Brain microvascular endothelial cell (primary cell): ENCODE measurements around the gene PHF2.

ENCODE experiments used
- DNase-seq: peaks from one replicate; pipeline ENCODE4 v3.0.0-alpha.2; 2020
- H3K27ac ChIP-seq: fragments of 250-450 bp; sonication (Bioruptor Pico); 2 replicates; pipeline ENCODE4 v1.5.1; 2020; ENCODE audit warnings: mild to moderate bottlenecking, moderate library complexity
- H3K27me3 ChIP-seq: fragments of 250-450 bp; sonication (Bioruptor Pico); replicated peaks from 2 replicates; pipeline ENCODE4 v1.5.1; 2020; ENCODE audit warnings: mild to moderate bottlenecking
- H3K36me3 ChIP-seq: fragments of 250-450 bp; sonication (Bioruptor Pico); replicated peaks from 2 replicates; pipeline ENCODE4 v1.5.1; 2020; ENCODE audit warnings: mild to moderate bottlenecking
- H3K4me3 ChIP-seq: 2 replicates; pipeline ENCODE4 v1.5.1; 2011; ENCODE audit warnings: low read depth, mild to moderate bottlenecking, control low read depth, low read length, moderate library complexity
- CTCF ChIP-seq: IDR thresholded peaks from 2 replicates; pipeline ENCODE4 v1.5.1; 2011; ENCODE audit warnings: low read depth, mild to moderate bottlenecking, moderate library complexity, low read length, control low read depth, inconsistent platforms; ENCODE audit errors: missing control alignments
- in situ Hi-C: cut with HindIII; loops from 2 replicates; pipeline ENCODE4 v1.10.0; 2017; ENCODE audit warnings: low sequenced_read_pairs, low pct_ligation_motif_present

PHF2 gene

GRCh38 chr9:93656426-93657239 lies 80.2 kb downstream of the PHF2 start:
- no peak for DNase-seq
- H3K4me3 ChIP-seq, result no peak overlapping the region
- in situ Hi-C loops, result no loop called here
- no peaks in the 10 kb centered on the region for H3K27me3 ChIP-seq
- H3K27ac ChIP-seq, result no peak overlapping the region
- TF ChIP-seq CTCF, result no peak
- no peaks in the 10 kb centered on the region for H3K36me3 ChIP-seq

- no peaks in the 10 kb centered on the region for H3K36me3 ChIP-seq
- in situ Hi-C loops, result no loop called here
Observed at GRCh38 chr9:93657331-93658111, 81.1 kb downstream of the PHF2 start.

GRCh38 chr9:93658184-93658925 lies 82.0 kb downstream of the PHF2 start:
- in situ Hi-C loops, result no loop called here
- no peaks in the 10 kb centered on the region for H3K27me3 ChIP-seq
- TF ChIP-seq CTCF, result no peak
- DNase-seq, result no peak
- H3K27ac ChIP-seq, result no peak overlapping the region
- no peak overlapping the region for H3K4me3 ChIP-seq
- no peaks in the 10 kb centered on the region for H3K36me3 ChIP-seq

More at GRCh38 chr9:93657331-93658111, 81.1 kb downstream of the PHF2 start:
- H3K27ac ChIP-seq, result no peak overlapping the region
- TF ChIP-seq CTCF, result no peak
- no peak overlapping the region for H3K4me3 ChIP-seq
- H3K27me3 ChIP-seq, result no peaks in the 10 kb centered on the region
- no peak for DNase-seq

GRCh38 chr9:93659044-93659836 lies 82.9 kb downstream of the PHF2 start:
- TF ChIP-seq CTCF, result no peak
- Histone ChIP-seq H3K27me3 (no peaks in the 10 kb centered on the region), H3K27ac (no peak overlapping the region), H3K36me3 (no peaks in the 10 kb centered on the region), H3K4me3 (no peak overlapping the region)
- no peak for DNase-seq
- in situ Hi-C loops, result no loop called here

- no peak for TF ChIP-seq CTCF
- no peaks in the 10 kb centered on the region for H3K36me3 ChIP-seq
- no peak overlapping the region for H3K4me3 ChIP-seq
- no peak overlapping the region for H3K27ac ChIP-seq
- H3K27me3 ChIP-seq, result no peaks in the 10 kb centered on the region
- in situ Hi-C loops, result no loop called here
- no peak for DNase-seq
Observed at GRCh38 chr9:93659837-93660177, 83.4 kb downstream of the PHF2 start.
